GM20000 (cell line): ENCODE data around the gene KCNH2.

ENCODE experiments used
- DNase-seq: peaks from one replicate; pipeline ENCODE4 v3.0.0; 2012; ENCODE audit warnings: low spot score
- TF ChIP-seq, protein P1 (sequence below): IDR thresholded peaks from 2 replicates; pipeline ENCODE4 v1.5.1; 2012; ENCODE audit warnings: mild to moderate bottlenecking, control low read depth; ENCODE audit errors: extremely low read depth, missing control alignments

Gene KCNH2

DNA sequence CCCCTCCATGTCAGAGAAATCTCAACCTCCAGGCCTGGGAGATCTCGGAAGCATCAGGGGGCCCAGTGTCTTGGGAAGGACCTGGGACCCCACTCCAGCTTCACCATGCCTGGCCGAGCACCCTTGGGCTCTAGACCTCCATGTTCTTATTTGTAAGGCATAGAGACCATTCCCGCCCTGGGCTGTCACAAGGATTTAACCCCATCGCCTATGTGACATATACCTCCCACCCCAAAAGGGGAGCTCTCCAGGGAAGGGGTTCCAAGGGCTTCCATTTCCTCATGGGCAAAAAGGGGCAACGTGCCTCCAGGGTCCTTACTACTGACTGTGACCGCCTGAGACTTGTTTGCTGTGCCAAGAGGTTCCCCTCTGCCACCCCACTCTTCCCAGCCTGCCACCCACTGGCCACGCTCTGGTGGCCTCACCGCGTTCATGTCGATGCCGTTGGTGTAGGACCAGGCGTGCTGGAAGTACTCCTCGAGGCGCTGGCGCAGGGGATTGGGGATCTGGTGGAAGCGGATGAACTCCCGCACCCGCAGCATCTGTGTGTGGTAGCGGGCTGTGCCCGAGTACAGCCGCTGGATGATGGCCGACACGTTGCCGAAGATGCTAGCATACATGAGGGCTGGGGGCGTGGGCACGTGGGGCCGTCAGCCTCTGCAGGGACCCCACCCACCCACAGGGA lies 27.5 kb downstream of the KCNH2 start:
- TF ChIP-seq, protein P1, sequence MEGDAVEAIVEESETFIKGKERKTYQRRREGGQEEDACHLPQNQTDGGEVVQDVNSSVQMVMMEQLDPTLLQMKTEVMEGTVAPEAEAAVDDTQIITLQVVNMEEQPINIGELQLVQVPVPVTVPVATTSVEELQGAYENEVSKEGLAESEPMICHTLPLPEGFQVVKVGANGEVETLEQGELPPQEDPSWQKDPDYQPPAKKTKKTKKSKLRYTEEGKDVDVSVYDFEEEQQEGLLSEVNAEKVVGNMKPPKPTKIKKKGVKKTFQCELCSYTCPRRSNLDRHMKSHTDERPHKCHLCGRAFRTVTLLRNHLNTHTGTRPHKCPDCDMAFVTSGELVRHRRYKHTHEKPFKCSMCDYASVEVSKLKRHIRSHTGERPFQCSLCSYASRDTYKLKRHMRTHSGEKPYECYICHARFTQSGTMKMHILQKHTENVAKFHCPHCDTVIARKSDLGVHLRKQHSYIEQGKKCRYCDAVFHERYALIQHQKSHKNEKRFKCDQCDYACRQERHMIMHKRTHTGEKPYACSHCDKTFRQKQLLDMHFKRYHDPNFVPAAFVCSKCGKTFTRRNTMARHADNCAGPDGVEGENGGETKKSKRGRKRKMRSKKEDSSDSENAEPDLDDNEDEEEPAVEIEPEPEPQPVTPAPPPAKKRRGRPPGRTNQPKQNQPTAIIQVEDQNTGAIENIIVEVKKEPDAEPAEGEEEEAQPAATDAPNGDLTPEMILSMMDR: no peak
- no peak for DNase-seq

DNA sequence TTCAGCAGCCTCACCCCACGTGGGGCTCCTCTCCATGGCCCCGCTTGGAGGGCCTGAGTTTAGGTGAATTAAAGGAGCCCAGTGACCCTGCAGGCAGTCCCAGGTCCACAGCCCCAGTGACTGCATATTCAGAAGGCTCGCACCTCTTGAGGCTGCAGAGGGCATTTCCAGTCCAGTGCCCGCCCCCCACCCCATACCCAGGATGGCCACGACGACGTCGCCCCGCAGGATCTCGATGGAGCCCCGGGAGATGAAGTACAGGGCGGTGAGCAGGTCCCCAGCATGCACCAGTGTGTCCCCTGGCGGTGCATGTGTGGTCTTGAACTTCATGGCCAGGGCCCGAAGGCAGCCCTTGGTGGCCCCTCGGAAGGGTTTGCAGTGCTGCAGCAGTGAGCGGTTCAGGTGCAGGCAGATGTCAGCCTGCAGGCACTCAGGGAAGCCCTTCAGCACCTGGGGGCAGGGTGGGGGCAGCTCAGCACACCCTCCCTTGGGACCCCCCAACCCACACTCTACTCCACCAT lies 28.1 kb downstream of the KCNH2 start:
- DNase-seq: no peak
- TF ChIP-seq, protein P1: no peak

DNA sequence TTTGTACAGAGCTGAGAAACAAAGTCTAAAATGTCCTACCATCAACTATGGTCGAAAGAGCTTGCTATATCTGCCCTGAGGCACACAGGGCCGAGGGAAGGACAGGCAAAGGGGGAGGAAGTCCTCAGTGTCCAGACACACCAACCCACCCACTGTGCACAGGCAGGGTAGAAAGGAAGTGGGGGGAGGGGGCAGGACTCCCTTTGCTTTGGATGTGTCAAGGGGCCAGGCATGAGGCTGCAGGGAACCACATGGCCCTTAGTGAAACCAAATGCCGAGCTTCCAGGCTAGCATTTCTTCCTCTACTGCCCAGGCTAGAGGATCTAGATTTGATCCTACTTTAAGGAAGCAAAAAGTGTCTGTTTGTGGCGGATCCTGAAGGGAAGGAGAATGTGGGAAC lies 28.6 kb downstream of the KCNH2 start:
- TF ChIP-seq, protein P1: no peak
- DNase-seq: no peak

DNA sequence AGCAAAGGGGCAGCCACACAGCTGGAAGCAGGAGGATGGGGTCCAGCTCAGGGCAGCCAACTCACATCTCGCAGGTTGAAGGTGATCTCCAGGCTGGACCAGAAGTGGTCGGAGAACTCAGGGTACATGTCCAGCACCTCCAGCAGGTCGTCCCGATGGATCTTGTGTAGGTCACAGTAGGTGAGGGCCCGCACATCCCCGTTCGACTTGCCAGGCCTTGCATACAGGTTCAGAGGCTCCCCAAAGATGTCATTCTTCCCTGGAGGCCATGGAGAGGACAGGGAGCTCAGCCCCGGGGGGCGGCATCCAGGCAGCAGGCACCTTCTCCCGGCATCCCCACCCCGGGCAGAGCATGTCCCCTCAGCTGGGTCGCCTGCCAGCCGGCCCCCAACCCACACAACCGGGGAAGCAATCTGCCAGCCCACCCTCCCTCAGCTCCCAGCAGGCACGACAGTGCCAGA lies 29.3 kb downstream of the KCNH2 start:
- TF ChIP-seq, protein P1: no peak
- DNase-seq: peak; percentile 27

DNA sequence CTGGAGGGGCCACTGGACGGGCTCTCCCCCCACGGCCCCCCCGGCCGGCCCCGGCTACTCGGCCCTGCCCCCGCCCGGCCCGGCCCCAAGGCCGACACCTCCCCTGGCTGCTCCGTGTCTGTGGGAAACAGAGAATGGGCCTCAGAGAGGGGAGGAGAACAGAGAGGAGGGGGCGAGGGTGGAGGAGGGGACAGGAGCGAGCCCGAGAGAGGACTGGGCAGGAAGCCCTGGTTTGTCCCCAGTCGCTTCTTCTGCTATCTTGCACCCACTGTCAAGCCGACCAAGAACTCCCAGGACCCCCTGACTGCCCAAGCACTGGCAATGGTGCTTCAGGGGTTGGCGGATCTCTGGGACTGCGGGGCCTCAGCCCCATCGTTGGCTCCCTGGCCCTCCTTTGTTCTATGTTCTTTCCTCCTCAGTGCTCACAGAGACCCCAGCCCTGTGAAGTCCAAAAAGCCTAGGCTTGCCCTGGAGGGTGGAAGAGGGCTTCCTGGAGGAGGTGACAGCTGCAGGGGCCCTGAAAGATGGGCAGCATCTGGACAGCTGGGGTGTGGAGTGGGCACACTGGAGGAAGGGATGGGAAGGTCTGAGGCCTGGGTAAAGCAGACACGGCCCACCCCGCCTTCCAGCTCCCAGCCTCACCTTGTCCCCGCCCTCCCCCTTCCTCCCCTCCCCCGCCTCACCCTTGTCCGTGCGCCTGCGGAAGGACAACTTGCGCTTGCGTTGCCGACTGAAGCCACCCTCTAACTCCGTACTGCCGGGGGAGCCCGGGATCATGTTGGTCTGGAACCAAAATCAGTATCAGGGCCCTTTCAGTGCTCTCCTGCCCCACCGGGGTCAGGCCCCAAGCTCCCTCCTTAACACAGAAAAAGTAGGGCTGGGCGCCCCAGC lies 30.1 kb downstream of the KCNH2 start:
- TF ChIP-seq, protein P1: no peak
- DNase-seq: peak; percentile 43

DNA sequence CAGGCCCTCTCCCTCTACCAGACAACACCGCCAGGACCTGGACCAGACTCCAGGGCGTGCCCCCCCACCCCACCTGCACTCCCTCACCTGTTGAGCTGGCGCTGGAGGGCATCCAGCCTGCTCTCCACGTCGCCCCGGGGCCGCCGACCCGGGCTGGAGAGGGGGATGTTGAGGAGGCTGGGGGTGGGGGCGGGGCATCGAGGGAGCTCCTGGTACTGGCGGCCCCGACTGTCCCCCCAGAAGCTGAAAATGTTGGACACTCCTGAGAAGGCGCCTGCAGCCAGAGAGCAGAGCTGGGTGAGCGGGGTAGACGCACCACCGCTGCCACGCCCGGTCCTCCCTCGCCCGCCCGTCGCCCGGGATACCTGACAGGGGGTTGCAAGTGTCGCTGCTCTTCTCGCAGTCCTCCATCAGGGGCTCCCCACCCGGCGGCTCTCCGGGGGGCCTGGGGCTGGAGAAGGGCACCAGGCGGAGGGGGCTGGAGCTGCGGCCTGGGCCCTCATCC lies 30.8 kb downstream of the KCNH2 start:
- DNase-seq: no peak
- TF ChIP-seq, protein P1: no peak
